ENCODE results near the gene TEX2. TPM values are rescaled to one million over a fixed set of nuclear protein-coding genes. Genes with fewer than 3 reads are reported as not detected.

Gene TEX2
- total RNA-seq, 1 donor from 2014 or later: 11.6 TPM

DNA sequence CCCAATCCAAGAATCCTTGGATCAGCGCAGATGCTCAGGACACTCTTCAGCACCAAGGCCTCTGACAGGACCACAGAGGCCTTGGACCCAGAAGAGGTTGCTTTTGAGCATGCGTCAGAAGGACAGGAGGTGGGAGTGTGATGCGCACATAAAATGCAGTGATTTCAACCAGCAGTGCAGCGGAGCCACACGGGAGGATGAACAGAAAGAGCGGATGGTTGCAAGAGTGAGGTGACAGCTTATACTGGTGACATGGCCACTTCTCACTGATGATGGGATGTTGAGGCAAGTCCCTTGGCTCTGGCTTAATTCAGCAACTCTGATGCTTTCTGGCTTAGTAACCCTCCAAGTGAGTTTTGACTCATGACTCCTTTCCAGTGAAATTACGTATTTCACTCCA, 107.9 kb downstream of the TEX2 start:
- TF ChIP-seq, protein P1, sequence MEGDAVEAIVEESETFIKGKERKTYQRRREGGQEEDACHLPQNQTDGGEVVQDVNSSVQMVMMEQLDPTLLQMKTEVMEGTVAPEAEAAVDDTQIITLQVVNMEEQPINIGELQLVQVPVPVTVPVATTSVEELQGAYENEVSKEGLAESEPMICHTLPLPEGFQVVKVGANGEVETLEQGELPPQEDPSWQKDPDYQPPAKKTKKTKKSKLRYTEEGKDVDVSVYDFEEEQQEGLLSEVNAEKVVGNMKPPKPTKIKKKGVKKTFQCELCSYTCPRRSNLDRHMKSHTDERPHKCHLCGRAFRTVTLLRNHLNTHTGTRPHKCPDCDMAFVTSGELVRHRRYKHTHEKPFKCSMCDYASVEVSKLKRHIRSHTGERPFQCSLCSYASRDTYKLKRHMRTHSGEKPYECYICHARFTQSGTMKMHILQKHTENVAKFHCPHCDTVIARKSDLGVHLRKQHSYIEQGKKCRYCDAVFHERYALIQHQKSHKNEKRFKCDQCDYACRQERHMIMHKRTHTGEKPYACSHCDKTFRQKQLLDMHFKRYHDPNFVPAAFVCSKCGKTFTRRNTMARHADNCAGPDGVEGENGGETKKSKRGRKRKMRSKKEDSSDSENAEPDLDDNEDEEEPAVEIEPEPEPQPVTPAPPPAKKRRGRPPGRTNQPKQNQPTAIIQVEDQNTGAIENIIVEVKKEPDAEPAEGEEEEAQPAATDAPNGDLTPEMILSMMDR (conservative IDR thresholded peaks at IDR 0.05; ENCODE audit: low read depth, low read length): no peak
- no peak for DNase-seq (ENCODE audit: low read depth)

DNA sequence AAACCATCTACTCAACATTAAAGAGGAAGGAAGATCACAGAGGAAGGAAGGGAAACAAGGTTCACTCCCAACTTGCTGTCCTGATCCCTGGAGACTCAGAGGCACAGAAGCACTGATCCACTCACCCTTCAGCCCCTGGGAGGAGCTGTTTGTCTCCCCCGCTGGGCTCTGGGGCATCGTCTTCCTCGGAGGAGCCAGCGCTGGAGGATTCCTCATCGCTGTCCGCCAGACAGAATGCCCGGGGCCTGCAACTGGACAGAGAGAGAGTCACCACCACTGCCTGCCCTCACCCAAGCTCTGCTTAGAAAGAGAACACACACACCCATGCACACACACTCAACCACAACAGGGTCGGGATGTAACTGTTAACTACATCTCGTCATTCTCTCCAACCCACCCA, 108.3 kb downstream of the TEX2 start:
- TF ChIP-seq, protein P1 (conservative IDR thresholded peaks at IDR 0.05; ENCODE audit: low read depth, low read length): no peak
- H3K4me3 ChIP-seq (ENCODE audit: low read depth, low read length): no peak overlapping the region
- DNase-seq (ENCODE audit: low read depth): no peak

More for the DNA sequence above, 107.9 kb downstream of the TEX2 start:
- H3K4me3 ChIP-seq (ENCODE audit: low read depth, low read length): no peak overlapping the region

DNA sequence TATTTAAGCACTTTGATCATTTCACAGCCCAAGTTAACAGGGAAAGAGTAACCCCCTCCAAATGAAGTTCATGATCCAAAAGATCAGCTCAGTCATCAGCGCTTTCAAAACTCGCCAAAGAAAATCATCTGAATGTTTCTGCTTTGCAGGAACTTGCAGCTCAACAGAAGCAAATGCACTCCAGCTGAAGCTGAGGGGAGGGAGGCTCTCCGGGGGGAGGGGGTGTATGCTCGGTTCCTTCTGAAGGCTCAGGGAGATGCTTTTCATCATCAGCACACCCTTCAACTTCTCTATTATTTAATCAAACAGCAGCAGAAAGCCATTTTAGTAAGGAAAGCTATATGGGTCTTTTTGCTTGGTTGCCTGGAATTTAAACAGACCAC, 108.8 kb downstream of the TEX2 start:
- TF ChIP-seq, protein P1 (conservative IDR thresholded peaks at IDR 0.05; ENCODE audit: low read depth, low read length): no peak

DNA sequence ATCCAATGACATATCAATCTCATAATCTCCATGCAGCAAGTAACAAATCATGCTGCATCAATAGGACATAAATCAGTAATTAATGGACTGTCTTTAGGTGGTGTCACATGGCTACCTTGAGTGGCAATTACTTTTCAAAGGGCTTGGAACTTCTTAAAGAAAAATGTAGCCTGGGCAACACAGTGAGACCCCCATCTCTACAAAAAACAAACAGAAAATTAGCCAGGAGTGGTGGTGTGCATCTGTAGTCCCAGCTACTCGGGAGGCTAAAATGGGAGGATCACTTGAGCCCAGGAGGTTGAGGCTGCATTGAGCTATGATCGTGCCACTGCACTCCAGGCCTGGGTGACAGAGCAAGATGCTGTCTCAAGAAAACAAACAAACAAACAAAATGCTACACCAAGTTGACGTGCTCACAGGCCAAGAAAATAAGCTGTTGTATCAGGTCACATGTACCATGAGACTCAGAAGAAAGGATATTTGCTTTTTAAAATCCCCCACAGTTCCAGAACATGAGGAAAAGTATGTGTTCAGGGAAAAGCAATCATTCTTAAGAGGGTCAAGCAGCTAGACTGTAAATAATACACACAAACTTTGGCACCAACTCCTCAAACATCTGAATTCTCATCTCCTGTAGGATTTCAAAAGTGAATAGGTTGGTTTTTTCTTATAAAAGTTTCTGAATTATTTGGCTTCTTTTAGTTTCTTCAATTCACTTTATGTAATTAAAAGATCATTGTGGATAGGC, 109.3 kb downstream of the TEX2 start:
- H3K4me3 ChIP-seq (ENCODE audit: low read depth, low read length): no peak overlapping the region
- no peak for DNase-seq (ENCODE audit: low read depth)
- TF ChIP-seq, protein P1 (conservative IDR thresholded peaks at IDR 0.05; ENCODE audit: low read depth, low read length): no peak

More for the DNA sequence above, 108.8 kb downstream of the TEX2 start:
- DNase-seq (ENCODE audit: low read depth): no peak
- no peak overlapping the region for H3K4me3 ChIP-seq (ENCODE audit: low read depth, low read length)

DNA sequence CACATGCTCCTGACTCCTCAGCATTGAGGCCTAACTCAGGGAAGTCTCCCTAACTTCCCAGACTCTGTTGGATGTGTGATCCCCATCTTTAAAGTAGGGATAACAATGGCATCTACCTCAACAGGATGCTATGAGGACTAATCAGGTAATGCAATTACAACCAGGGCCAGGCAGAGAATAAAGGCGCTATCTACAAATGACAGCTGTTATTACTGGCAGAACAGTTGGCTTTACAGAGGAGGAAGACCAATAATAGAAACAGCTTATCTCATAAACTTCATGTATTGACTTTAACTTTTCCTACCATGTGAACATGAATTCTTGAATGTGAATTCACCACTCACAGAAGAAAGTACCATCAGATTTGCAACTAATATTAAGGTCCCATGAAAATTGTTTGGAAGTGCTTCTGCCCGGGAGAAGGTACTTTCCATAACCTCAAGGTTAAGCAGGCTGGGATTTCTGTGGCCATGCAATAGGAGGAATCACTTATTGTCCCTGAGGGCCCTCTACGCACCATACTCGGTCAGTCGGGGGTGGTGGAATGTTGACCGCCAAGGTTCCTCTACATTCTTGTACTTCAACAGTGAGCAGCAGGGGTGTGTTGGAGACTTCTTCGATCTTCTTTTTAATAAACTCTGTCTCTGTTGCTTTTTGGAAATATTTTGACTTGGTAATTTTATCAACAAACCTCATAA, 110.5 kb downstream of the TEX2 start:
- H3K4me3 ChIP-seq (ENCODE audit: low read depth, low read length): no peak overlapping the region
- no peak for DNase-seq (ENCODE audit: low read depth)
- TF ChIP-seq, protein P1 (conservative IDR thresholded peaks at IDR 0.05; ENCODE audit: low read depth, low read length): no peak

DNA sequence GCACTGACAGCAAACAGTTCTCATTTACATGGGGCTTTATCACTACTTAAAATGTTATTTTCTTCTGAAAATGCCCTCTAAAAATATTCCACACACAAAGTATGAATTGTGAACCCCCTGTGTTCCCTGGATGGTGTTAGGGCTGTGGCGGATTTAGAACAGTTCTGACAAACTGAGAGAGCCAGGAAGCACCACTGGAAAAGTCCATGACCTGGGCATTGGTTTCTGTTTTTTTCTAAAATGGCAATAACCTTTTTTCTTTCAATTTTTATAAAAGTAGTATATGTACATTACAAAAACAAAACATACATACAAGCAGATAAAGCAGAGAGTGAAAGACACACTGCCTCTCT, 112.1 kb downstream of the TEX2 start:
- no peak for DNase-seq (ENCODE audit: low read depth)
- no peak overlapping the region for H3K4me3 ChIP-seq (ENCODE audit: low read depth, low read length)
- TF ChIP-seq, protein P1 (conservative IDR thresholded peaks at IDR 0.05; ENCODE audit: low read depth, low read length): no peak
